Measurements from ENCODE around the gene RASGRP4.

RASGRP4 gene

DNA sequence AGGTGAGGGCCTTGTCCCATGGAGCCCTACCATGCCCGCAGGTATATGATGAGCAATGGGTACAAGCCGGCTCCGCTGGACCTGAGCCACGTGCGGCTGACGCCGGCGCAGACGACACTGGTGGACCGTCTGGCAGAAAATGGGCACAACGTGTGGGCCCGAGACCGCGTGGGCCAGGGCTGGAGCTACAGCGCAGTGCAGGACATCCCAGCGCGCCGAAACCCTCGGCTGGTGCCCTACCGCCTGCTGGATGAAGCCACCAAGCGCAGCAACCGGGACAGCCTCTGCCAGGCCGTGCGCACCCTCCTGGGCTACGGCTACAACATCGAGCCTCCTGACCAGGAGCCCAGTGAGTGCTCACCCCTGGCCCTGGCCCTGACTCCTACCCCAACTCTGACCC is 40.0 kb upstream of the RASGRP4 start:
- no peak overlapping the region for H3K27ac ChIP-seq
- TF ChIP-seq, protein P1, sequence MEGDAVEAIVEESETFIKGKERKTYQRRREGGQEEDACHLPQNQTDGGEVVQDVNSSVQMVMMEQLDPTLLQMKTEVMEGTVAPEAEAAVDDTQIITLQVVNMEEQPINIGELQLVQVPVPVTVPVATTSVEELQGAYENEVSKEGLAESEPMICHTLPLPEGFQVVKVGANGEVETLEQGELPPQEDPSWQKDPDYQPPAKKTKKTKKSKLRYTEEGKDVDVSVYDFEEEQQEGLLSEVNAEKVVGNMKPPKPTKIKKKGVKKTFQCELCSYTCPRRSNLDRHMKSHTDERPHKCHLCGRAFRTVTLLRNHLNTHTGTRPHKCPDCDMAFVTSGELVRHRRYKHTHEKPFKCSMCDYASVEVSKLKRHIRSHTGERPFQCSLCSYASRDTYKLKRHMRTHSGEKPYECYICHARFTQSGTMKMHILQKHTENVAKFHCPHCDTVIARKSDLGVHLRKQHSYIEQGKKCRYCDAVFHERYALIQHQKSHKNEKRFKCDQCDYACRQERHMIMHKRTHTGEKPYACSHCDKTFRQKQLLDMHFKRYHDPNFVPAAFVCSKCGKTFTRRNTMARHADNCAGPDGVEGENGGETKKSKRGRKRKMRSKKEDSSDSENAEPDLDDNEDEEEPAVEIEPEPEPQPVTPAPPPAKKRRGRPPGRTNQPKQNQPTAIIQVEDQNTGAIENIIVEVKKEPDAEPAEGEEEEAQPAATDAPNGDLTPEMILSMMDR (conservative IDR thresholded peaks at IDR 0.05) = no peak
- TF ChIP-seq ZFX (IDR thresholded peaks at IDR 0.05) = no peak

DNA sequence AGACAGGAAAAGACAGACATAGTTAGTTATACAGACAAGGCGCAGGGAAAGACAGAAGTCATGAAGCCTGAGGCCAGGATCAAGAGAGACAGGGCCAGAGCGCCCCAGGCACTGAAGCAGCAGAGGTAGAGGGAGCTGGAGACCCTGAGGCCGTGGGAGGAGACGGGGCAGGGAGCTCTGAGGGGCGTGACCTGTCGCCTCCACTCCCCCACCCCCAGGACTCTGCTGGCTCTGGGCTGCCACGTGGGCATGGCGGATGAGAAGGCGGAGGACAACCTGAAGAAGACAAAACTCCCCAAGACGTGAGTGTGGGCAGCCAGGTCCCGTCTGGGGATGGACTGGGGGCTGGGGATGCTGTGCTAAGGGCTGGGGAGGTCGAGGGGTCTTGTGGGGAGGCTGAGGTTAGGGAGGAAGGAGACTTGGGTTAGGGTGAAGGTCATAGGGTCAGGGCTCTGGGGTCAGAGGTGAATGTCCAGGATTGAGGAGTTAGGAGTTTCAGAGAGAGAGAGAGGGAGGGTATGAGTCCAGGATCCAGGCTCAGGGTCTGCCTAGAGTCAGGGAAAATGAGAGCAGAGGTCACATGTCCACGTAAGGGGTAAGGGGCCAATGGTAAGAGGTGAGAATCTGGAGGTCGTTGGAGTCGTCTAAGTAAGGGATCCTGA is 38.5 kb upstream of the RASGRP4 start:
- no peak overlapping the region for H3K27ac ChIP-seq
- TF ChIP-seq ZFX (IDR thresholded peaks at IDR 0.05) = no peak
- TF ChIP-seq, protein P1 (conservative IDR thresholded peaks at IDR 0.05) = no peak

DNA sequence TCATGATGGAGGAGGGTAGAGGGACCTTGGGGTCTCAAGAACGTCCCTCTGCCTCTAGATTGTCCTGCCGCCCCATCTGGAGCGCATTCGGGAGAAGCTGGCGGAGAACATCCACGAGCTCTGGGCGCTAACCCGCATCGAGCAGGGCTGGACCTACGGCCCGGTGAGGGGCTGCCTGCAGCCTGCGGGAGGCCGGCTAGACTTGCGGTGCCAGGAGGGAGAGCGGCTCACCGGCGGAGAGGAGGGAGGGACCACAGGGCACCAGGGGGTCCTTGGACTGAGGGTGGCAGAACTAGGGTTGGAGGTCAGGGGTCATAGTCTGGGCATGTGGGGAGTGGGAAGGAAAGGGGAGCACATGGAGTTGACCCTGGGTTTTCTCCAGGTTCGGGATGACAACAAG is 37.3 kb upstream of the RASGRP4 start:
- H3K27ac ChIP-seq = no peak overlapping the region
- TF ChIP-seq, protein P1 (conservative IDR thresholded peaks at IDR 0.05) = no peak
- TF ChIP-seq ZFX (IDR thresholded peaks at IDR 0.05) = no peak

DNA sequence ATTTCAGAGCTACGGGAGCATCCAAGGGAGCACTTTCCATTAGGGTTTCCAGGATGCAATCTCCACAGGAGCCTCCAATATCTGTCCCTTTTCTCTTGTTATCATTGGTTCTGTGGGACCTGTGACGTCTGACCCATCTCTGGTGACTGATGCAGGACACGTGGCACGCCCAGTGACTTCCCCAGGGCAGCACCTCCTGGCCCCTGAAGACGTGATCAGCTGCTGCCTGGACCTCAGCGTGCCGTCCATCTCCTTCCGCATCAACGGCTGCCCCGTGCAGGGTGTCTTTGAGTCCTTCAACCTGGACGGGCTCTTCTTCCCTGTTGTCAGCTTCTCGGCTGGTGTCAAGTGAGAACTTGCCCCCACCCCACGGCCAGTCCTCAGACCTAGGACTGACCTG is 33.0 kb upstream of the RASGRP4 start:
- TF ChIP-seq, protein P1 (conservative IDR thresholded peaks at IDR 0.05) = no peak
- no peak for TF ChIP-seq ZFX (IDR thresholded peaks at IDR 0.05)
- H3K27ac ChIP-seq = no peak overlapping the region

DNA sequence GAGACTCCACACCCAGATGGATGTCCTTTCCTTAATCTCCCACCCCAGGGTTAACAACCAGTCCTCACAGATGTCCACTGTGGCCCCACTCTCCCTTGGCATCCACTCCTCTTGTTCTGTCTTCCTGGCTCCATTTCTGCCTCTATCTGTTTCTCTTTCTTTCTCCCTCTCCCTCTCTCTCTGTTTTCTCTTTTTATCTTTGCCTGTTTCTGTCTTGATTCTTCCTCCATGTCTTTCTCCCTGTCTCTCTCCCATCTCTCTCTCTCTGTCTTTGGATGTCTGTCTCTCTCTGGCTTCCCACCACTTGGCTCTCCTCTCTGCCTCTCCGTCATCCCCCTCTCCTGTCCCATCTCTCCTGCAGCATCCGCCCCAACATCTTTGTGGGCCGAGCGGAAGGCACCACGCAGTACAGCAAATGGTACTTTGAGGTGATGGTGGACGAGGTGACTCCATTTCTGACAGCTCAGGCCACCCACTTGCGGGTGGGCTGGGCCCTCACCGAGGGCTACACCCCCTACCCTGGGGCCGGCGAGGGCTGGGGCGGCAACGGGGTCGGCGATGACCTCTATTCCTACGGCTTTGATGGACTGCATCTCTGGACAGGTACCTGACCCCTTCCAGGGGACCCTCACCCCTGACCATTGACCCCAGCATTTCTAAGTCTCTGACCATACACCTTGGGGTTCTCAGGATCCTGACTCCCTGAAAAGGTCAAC is 31.8 kb upstream of the RASGRP4 start:
- TF ChIP-seq ZFX (IDR thresholded peaks at IDR 0.05) = no peak
- TF ChIP-seq, protein P1 (conservative IDR thresholded peaks at IDR 0.05) = no peak

DNA sequence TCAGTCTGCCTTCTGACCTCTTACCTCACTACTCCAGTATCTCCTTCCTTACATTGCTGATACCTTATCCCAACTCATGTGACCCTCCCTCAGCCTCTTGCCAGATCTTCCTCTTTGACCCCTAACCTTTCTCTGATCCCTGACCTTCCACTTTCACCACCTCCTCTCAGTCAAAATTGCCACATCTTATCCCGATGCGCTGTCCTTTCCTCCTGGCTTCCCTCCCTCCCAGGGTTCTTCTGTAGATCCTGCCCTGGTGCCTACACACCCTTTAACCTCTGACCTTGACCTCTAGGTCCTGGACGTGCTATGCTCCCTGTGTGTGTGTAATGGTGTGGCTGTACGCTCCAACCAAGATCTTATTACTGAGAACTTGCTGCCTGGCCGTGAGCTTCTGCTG is 31.2 kb upstream of the RASGRP4 start:
- TF ChIP-seq, protein P1 (conservative IDR thresholded peaks at IDR 0.05) = no peak
- TF ChIP-seq ZFX (IDR thresholded peaks at IDR 0.05) = no peak
- no peak overlapping the region for H3K27ac ChIP-seq

More for the DNA sequence above, 31.8 kb upstream of the RASGRP4 start:
- no peak overlapping the region for H3K27ac ChIP-seq

DNA sequence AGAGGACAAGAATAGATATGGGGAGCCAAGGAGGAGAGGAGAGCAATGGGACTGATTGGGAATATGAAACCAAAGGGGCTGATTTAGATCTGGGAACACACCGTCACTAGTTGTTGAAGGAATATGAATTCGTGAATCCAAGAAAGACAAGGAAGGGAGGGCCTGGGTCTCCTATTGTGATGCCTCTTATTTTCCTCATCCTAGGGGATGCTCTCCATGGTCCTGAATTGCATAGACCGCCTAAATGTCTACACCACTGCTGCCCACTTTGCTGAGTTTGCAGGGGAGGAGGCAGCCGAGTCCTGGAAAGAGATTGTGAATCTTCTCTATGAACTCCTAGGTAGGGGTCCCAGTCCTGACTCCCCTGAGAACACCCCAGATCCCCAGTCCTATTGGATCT is 29.0 kb upstream of the RASGRP4 start:
- no peak for TF ChIP-seq ZFX (IDR thresholded peaks at IDR 0.05)
- TF ChIP-seq, protein P1 (conservative IDR thresholded peaks at IDR 0.05) = no peak

More for the DNA sequence above, 29.0 kb upstream of the RASGRP4 start:
- no peak overlapping the region for H3K27ac ChIP-seq

Data from C4-2B (cell line).